Inflammatory macrophage (primary cell): ENCODE results near the gene WWC2.
"Not testable (repeated sequence)": the region's sequence is repeated elsewhere in the genome, so short reads cannot be mapped to it uniquely, and the experiment has no call there.

Experiments
- DNase-seq, 2 donors: peaks; one replicate each; pipeline ENCODE4 v3.0.0-alpha.2; 2020 to 2022

Gene WWC2

DNA sequence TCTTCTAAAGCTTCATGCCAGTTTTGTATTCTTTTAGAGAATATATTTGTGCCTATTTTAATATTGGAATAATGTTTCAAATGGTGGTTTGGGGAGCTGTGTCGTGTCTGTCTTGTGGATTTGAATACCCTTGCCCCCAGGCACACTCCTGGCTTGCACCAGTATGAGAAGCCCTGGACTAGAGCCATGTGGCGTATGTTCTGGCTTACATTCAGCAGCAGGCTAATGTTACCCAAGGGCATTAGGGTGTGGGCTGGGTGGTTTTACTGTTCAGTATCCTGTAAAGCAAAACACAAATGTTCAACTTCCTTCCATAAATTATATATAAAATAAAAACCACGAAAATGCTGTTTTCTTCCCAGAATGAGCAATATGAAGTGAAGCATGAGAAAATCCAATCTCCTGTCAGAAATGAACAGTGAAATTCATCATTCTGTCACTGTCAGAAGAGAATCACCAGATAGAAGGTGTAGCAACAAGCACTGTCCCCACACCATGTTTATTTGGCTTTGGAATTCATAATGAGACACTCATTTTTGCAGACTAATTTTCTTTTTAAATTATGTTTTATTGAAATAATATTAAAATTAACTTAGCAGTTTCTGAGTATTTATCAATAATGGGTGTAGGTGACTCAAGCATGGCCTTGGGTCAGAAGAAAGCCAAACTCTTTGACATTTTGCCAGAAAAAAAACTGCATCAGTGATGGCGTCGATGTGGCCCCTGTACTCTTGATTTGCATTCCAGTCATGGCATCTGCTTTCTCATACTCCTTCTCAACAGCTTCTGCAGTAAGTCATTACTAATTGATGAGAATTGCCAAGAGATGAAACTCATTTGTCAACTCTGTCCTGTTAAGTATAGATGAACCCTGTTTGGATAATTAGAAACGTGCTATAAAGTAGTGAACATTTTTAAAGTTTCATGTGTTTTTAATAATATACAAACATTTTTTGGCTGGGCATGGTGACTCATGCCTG lies 43.8 kb downstream of the WWC2 start:
- peak in 1 of 2 donors; percentile 16 for DNase-seq

DNA sequence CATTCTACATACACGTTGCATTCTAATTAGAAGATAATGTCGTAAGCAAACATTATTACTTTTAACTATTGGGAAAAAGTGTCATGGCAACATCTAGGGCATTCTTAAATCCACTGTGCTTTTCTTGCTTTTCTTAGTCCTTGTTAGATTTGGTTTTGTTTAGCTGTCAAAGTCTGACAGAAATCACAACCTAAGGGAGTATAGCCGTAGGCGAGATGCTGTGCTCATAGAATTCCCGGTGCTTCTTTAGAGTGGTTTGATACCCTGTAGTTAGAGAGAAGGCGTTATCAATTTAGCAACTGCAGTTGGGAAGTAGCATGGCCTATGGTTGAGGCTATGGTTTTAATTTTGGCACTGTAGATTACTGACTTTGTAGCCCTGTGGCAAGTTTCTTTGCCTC lies 45.7 kb downstream of the WWC2 start:
- DNase-seq = no peak

DNA sequence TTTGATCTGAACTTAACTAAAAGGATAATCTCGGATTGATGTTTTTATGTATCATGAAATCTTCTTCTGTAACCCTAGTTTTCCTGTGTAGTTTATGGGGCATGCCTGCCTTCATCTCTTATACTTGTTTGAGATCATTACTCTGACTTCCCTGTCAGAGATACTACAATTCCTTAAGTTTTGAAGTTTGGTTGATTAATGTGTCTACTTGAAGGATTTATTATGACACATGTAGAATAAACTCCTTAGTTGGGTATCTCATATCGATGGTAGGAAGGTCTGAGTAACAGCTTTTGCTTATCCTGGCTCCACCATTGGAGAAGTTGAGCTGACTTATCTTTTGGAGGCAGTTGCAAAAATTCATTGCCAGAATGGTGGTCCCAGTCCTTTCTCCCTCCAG lies 46.7 kb downstream of the WWC2 start:
- no peak for DNase-seq

DNA sequence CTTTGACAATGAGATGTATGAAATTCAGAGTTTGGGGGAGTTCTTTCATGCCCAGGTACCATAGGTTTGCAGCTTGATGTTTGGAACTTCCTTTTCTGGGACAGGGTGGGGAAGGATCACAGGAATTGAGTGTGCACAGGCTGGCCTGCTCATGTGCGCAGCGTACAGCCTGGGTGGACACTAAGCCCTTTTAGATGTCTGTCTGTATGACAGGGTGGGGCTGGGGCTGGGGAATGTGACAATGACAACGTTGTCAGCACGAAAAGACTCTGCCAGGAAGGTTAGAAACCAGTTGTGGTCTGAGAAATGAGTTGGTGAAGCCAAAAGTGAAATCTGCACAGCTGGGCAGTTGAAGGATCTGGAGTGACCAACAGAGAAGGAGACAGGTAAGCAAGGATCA lies 47.4 kb downstream of the WWC2 start:
- no peak for DNase-seq

DNA sequence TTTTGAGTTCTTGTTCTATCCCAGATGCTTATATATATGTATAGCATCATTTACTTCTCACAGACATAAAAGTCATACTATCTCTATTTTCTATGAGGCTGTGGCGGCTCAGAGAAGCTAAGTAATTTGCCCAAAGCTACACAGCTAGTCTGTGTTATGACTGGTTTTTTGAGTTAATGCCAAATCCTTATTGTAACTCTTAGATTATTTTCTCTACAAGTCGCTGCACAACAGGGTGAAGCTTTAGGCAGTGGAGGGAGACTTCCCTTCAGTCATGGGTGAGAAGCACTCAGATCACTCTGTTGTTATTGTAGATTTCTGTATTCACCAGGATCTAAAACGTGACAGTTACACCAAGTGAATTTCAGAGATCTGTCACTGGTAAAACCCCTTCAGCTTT lies 48.1 kb downstream of the WWC2 start:
- no peak for DNase-seq

DNA sequence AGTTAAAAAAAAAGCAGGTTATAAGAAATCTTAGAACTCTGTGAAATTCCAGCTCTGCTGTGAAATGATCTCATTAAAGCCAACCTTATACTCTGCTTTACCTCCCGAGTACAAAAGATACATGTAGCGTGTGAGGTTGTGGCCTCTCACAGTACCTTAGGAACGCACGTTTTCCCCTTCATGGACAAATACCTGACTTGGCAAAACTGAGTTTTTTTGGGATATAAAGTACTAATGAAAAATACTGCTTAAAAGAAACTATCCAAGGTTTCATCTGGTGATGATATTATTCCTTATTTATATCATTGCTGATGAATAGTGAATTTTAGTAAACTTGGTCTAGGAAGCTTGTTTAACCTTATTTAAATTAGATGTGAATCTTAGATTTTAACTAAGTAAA lies 48.9 kb downstream of the WWC2 start:
- DNase-seq = no peak

DNA sequence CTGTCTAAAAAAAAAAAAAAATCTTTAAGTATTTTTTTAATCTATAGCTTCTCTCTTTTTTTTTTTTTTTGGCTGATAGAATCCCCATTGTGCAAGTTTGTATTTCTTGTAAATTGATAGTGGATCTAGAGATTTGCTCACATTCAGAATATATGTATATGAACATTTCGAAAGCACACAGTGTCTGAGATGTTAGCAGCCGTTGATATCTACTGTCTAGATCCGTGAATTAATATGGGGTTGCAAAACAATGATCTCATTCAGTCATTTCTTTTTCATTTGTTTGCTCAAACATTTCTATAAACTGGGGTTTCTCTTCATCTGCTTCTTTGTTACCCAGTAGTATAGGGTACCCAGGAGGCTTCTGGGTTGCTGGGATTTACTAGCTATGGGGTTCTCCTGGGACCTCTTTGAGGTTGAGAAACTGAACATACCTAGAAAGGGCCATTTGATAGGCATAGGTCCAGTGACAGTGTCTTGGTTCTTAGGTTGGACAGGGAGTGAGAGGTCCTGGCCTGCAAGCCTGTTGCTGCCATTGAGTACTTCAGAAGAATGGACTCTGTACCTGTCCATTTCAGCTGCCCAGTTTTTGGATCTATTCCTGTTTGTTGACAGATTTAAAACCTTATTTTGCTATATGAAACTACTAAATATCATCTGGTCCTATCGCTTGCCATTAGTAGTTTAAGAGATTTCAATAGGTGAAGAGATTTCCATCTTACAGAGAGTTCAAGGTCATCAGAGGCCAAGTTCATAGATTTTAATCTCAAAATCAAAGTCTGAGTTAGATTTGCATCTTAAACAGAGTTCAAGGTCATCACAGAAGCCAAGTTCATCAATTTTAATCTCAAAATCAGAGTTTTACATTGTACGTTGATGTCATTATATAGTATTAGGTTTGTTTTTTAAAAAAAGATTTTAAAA lies 50.8 kb downstream of the WWC2 start:
- DNase-seq = no peak

DNA sequence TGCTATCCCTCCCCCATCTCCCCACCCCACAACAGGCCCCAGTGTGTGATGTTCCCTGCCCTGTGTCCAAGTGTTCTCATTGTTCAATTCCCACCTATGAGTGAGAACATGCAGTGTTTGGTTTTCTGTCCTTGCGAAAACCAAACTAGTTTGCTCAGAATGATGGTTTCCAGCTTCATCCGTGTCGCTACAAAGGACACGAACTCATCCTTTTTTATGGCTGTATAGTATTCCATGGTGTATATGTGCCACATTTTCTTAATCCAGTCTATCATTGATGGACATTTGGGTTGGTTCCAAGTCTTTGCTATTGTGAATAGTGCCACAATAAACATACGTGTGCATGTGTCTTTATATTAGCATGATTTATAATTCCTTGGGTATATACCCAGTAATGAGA lies 51.6 kb downstream of the WWC2 start:
- DNase-seq = not testable (repeated sequence)

DNA sequence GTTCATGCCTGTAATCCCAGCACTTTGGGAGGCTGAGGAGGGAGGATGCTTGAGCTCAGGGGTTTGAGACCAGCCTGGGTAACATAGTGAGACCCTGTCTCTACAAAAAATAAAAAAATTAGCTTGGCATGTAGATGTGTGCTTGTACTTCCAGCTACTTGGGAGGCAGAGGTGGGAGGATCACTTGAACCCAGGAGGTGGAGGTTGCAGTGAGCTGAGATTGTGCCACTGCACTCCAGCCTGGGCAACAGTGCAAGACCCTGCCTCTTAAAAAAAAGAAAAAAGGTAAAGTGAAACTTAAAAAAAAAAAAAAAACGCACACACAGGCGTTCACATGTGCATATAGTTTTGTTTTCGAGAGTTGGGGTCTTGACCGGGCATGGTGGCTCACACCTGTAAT lies 53.2 kb downstream of the WWC2 start:
- DNase-seq = not testable (repeated sequence)

DNA sequence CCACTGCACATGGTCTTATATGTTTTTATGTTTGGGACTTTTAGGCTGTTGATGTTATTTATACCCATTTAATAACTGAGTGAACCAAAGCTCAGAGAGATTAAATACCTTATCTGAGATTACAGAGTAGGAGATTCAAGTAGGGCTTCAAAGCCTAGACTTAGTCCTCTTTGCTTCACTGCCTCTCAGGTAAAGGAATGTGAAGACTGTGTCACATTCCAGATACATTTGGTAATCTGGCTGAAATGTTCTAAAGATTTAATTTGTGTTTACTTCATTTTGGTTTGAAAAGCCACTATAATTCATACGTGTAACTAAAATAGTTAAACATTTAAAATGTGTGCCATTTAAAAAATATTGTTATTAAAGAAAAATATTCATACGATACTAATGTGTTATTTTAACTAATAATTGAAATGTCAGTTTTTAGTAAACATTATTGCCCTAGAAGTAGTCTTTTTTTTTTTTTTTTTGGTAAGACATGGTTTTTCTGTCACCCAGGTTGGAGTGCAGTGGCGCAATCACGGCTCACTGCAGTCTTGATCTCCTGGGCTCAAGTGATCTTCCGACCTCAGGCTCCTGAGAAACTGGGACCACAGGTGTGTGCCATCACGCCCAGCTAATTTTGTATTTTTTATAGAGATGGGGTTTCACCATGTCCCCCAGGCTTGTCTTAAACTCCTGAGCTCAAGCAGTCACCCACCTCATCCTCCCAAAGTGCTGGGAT lies 54.3 kb downstream of the WWC2 start:
- DNase-seq = no peak

DNA sequence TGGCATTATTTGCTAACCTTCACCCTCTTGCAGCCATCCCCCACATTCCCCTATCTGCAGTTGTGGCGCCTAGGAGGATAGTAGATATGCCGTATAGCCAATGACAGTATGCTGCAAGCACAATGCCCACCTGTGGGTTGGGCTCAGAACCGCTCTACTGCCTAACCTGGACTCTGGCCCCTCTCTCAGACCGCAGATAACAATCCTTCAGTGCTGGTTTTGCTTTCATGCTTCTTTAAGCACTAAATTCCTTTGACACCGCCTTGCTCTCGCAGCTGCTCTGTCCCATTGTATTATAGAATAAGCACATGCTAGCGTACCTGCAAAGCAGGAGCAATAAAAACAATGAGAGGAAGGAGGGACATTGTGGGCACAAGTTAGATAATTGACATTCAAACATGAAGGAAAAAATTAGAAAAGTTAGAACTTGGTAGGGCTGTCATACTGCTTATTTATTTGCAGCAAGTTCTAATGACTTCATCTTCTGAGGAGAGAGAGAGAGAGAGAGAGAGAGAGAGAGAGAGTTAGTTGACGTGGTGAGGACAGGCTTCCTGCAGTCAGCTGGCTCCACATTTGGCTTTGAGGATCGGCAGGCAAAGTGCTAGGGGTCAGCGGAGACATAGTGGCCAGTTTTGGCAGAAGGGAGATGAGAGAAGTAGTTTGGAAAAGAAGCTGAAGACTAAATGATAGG lies 55.8 kb downstream of the WWC2 start:
- no peak for DNase-seq

DNA sequence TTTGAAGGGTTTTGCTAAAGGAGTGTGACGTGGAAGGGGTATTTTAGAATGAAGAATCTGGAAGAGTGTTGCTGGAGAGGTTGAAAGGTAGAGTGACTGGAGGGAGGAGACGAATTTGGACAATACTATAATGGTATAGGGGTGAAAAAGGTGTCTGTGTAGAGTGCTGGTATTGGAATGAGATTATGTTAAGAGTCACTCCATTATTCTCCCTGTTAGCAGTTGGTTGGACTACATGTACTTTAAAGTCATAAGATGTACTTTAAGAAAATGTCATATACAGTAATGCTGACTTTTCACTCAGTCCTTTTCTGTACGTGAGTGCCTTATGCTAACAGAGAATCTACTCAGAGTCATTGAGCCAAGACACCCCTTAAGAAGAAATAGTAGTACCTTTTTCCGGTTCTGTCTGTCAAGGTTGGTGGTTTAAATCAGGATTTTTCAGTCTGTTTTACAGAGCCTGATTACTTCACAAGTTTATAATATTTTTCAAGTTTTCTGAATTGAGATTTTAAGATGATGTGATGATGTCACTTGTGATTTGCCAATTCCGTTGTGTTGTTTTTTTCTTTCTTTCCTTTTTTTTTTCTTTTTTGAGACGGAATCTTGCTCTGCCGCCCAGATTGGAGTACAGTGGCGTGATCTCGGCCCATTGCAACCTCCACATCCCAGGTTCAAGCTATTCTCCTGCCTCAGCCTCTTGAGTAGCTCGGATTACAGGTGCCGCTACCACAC lies 56.6 kb downstream of the WWC2 start:
- DNase-seq = no peak

DNA sequence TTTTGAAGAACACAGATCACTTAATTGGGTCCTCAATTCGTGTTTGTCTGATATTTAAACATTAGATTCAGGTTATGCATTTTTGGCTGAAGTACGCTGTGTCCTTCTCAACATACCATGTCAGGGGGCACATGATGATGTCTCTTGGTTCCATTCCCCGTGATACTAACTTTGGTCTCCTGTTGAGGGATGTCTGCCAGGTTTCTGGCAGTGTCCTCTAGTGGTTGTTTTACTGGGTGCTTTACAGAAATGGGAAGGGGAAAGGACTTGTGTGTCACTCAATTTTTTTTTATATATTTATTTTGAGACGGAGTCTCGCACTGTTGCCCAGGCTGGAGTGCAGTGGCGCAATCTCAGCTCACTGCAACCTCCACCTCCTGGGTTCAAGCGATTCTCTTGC lies 58.2 kb downstream of the WWC2 start:
- DNase-seq = no peak

DNA sequence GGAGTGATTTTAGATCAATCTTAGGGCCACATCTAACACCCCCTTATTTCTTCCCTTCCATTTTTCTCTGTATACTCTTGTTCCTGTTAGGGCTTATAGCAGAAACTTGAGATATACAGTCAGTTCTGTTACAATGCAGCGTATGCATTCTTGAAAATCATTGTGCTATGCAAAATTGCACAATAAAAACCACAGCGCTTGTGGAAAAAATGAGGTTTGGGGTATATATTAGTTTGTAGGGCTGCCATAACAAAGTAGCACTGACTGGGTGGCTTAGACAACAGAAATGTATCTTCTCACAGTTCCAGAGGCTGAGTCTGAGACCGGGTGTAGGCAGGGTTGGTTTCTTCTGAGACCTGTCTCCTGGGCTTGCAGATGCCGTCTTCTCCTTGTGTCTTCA lies 59.0 kb downstream of the WWC2 start:
- DNase-seq = peak in 1 of 2 donors; percentile 25

DNA sequence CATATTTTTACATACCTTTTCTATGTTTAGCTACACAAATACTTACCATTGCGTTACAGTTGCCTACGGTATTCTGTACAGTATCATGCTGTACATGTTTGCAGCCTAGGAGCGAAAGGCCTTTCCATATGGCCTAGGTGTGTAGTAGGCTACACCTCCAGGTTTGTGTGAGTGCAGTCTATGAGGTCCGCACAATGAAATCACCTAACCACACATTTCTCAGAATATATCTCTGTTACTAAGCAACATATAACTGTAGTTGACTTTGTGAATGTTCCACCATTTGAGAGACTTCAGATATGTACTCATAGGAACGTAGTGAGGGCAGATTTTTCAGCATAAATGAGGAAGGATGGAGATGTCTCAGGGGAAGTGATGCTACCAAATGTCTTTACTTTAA lies 62.6 kb downstream of the WWC2 start:
- no peak for DNase-seq

DNA sequence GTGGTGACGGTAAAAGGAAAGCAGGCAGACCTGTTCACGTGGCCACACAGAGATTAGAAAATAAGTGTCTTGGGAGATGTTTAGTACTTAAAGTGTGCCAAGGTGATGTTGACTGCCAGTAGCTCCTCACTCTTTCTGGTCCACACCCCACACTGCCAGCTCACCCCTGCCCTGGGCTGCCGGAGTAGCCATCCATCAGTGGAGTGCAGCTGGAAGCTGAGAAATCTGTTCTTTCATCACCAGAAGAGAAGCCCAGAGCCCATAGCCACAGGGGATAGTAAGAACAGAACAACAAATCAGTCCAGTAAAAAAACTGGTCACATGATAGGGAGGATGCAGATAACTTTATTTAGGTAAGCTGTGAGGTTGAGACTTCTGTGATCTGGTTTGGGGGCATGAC lies 64.1 kb downstream of the WWC2 start:
- no peak for DNase-seq

DNA sequence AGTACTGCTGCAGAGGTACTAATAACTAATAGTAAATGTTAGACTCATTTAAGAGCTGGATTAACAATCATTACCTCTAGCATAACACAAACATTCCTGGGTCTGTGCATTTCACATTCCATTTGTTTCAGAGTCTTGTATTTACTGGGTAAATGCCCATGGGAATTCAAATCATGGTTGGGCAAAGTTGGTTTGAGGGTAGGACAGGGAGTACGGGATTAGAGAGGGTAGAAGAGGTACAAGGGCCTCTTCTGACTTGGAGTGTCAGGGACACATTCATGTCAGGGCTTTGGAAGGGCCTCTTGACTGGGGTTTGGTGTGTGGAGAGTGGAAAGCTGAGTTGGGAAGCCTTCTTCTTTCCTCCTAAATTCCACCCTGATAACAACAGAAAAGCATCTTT lies 65.9 kb downstream of the WWC2 start:
- DNase-seq = no peak

DNA sequence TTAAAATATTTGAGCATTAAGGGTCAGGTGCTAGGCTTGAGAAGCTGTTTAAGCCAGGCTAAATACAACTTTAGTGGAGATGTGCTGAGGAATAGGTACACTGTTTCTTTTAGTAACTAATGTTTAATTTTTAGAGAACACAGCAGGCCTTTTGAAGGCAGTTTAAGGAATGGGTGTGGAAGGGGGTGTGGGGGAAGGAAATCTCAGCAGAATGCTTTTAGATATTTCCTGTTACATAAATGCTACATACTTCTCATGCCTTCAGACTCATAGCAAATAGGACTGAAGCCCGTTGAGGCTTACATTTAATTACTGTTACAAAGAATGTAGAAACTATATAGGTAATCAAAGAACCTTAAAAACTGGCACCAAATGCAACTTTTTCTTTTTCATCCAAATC lies 66.3 kb downstream of the WWC2 start:
- no peak for DNase-seq

DNA sequence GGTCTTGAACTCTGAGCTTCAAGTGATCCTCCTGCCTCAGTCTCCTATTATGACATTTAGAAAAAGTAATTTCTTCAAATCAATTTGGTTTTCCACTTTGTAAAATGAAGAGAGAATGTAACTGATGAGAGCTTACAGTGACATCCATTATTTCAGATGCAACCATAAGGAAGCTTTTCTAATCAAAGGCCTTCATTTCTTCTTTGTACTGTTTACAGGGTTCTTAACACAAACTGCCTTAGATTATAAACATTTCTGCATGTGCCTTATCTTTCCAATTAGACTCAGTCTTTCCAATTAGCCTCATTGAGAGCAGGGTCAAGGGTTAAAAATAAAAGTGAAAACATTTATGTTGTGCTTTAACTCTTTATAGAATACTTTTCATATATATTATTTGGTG lies 71.8 kb downstream of the WWC2 start:
- no peak for DNase-seq

DNA sequence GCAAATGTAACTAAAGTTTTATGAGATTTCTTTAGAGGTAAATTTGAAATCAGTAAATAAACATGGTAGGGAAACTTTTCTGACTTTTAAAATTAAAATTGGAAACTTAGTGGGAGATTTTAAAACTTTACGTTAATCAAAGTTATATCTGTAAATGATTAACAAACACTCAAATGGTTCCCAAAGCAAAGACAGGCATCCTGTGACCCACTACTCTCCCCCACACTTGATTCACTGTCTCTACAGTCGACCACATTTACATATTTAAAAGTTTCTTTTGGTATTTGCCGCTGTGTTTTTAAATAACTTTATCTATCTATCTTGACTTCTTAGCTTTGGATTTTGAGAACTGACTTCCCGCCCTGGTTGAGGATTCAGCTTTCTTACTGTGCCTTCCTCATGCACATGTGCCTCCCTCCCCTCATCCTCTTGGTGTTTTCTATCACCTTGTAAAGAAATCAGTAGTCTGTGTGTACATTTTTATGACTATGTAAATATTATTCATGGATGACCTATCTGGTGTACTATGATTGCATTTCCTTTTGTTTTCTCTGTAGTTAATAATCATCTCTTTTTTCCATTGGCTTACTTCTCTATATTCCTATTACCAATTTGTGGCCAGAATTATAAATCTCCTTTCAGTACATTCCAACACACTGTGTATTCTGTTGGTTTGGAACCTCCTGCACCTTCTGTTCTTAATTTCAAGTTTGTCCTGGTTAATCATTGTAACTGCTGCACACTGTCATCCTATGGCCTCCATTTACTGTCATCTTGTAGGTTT lies 72.6 kb downstream of the WWC2 start:
- DNase-seq = no peak

DNA sequence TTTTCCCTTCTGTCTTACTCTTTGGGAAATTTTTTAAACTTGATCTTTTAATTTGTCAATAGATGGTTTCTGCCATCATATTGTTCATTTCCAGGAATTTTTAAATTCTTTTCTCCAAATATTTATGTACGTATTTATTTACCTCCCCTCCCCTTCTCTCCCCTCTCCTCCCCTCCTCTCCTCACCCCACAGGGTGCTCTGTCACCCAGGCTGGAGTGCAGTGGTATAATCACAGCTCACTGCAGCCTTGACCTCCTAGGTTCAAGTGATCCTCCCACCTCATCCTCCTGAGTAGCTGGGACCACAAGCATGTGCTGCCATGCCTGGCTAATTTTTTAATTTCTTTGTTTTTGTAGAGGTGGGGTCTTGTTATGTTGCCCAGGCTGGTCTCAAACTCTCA lies 73.8 kb downstream of the WWC2 start:
- DNase-seq = no peak
